HFFc6 (cell line): ENCODE measurements around the gene GALNT17. TPM values are rescaled to one million over a fixed set of nuclear protein-coding genes. Genes with fewer than 3 reads are reported as not detected.

ENCODE experiments used
- DNase-seq: peaks from one replicate; pipeline ENCODE4 v3.0.0-alpha.2; 2018
- H3K27ac Mint-ChIP-seq: 2 replicates; pipeline ENCODE4 v1.8.0; 2020; ENCODE audit warnings: mild to moderate bottlenecking, mixed read lengths
- H3K27me3 Mint-ChIP-seq: 2 replicates; pipeline ENCODE4 v1.8.0; 2021; ENCODE audit warnings: mild to moderate bottlenecking, moderate library complexity, mixed read lengths; ENCODE audit not compliant: insufficient read depth
- H3K36me3 Mint-ChIP-seq: 2 replicates; pipeline ENCODE4 v1.8.0; 2021; ENCODE audit warnings: low read depth, mixed read lengths
- H3K4me1 Mint-ChIP-seq: 2 replicates; pipeline ENCODE4 v1.8.0; 2020; ENCODE audit warnings: low read depth, mixed read lengths
- H3K4me3 Mint-ChIP-seq: 2 replicates; pipeline ENCODE4 v1.8.0; 2020; ENCODE audit warnings: mild to moderate bottlenecking, moderate library complexity, mixed read lengths
- H3K9me3 Mint-ChIP-seq: 2 replicates; pipeline ENCODE4 v1.8.0; 2020; ENCODE audit warnings: mild to moderate bottlenecking, mixed read lengths
- long read RNA-seq: library from polyadenylated mRNA; unstranded; transcript quantifications from one replicate; pipeline ENCODE4 v2.0.0, GENCODE V29; 2019
- total RNA-seq, 6 experiments: library from RNA; stranded (reverse); fragmentation: NEBNext Ultra II Directional; extraction: Animal tissue kit (Norgen Biotek cat#: 25700); gene quantifications; 2 replicates in 1 of 6; 3 replicates in 5 of 6; pipeline ENCODE4 v1.2.3, GENCODE V29; 2021
- TF ChIP-seq, protein P1 (sequence below): fragments of 200-600 bp; sonication (generic); IDR thresholded peaks from 2 replicates; pipeline ENCODE4 v1.5.0; 2021; ENCODE audit warnings: antibody characterized with exemption, mild to moderate bottlenecking

The GALNT17 gene
- total RNA-seq: not detected
- long read RNA-seq: 0 reads

DNA sequence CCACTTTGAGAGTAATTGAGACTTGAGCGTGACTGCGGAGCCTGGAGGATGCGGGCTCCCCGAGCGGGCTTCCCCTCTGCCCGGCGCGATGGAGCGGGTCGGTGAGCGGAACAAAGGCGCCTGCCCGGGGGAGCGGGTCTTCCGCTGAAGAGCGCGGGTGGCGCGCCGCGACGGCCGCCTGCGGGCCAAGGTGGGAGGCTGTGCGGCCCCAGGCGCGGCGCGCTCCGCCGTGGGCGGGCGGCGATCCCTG lies at the start of gene GALNT17:
TSS of gene GALNT17 (plus strand) at position 18 of the 250 bp plus-strand sequence.
- TF ChIP-seq, protein P1, sequence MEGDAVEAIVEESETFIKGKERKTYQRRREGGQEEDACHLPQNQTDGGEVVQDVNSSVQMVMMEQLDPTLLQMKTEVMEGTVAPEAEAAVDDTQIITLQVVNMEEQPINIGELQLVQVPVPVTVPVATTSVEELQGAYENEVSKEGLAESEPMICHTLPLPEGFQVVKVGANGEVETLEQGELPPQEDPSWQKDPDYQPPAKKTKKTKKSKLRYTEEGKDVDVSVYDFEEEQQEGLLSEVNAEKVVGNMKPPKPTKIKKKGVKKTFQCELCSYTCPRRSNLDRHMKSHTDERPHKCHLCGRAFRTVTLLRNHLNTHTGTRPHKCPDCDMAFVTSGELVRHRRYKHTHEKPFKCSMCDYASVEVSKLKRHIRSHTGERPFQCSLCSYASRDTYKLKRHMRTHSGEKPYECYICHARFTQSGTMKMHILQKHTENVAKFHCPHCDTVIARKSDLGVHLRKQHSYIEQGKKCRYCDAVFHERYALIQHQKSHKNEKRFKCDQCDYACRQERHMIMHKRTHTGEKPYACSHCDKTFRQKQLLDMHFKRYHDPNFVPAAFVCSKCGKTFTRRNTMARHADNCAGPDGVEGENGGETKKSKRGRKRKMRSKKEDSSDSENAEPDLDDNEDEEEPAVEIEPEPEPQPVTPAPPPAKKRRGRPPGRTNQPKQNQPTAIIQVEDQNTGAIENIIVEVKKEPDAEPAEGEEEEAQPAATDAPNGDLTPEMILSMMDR: no peak
- peaks cover 40% of the 10 kb centered on the region for H3K9me3 Mint-ChIP-seq
- no peak within 1 kb of the TSS for H3K27ac Mint-ChIP-seq
- no peak for DNase-seq
- no peaks in the 10 kb centered on the region for H3K4me1 Mint-ChIP-seq
- H3K27me3 Mint-ChIP-seq: peaks cover 6% of the 10 kb centered on the region; the same call in 1 of the 2 replicates
- no peak within 1 kb of the TSS for H3K4me3 Mint-ChIP-seq
- peaks cover 7% of the 10 kb centered on the region for H3K36me3 Mint-ChIP-seq

DNA sequence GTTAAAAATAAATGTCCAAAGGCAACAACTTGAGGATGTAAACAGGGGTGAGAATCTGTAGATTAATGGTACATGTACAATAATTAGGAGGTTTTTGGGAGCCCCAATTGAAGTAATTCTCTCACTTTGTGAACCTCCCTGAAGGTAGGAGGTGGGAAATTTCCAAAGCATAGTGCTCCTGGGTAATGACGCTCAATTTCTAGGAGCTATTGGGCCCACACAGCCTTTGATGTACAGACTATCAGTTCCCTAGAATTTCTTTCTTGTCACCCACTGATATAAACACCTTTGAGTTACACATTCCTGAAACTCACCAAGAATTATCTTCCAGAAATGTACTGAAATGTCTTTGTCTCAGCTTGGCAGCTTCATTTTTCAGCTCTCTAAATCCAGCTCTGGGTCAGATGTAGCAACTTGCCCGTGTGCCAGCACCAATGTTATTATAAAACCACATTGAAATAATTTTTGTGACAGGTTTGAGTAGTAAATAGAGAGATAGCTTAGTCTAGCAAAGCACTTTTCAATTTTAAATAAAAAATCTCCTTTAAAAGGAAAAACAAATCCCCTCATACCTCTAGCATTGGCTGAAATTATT lies 36.6 kb upstream of the GALNT17 start:
- H3K27ac Mint-ChIP-seq: no peak overlapping the region
- H3K27me3 Mint-ChIP-seq: no peaks in the 10 kb centered on the region
- DNase-seq: no peak
- no peaks in the 10 kb centered on the region; the same call in 1 of the 2 replicates for H3K36me3 Mint-ChIP-seq
- no peaks in the 10 kb centered on the region for H3K4me1 Mint-ChIP-seq
- H3K4me3 Mint-ChIP-seq: no peak overlapping the region
- peaks cover 65% of the 10 kb centered on the region for H3K9me3 Mint-ChIP-seq
- TF ChIP-seq, protein P1: no peak

DNA sequence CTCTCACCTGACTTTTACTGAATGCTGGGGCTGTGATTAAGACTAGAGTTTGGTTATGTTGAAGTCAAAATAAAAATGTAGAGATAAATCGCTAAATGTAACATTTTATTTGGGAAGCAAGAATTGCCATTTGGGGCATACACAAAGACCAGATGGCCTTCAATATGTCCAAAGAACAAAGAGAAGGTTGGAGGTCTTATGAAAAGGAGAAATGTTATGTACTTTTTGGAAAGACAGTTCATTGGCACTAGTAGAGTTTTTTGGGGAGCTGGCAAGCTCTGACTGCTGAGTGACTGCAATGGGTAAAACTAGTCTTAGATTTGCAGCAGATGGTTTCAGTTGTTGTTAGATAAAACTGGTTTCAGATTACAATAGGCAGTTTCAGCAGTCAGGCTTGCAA lies 35.6 kb upstream of the GALNT17 start:
- no peak for DNase-seq
- H3K4me3 Mint-ChIP-seq: no peak overlapping the region
- TF ChIP-seq, protein P1: no peak
- peaks cover 64% of the 10 kb centered on the region for H3K9me3 Mint-ChIP-seq
- no peaks in the 10 kb centered on the region for H3K27me3 Mint-ChIP-seq
- no peaks in the 10 kb centered on the region for H3K4me1 Mint-ChIP-seq
- no peaks in the 10 kb centered on the region; the same call in 1 of the 2 replicates for H3K36me3 Mint-ChIP-seq
- H3K27ac Mint-ChIP-seq: no peak overlapping the region

DNA sequence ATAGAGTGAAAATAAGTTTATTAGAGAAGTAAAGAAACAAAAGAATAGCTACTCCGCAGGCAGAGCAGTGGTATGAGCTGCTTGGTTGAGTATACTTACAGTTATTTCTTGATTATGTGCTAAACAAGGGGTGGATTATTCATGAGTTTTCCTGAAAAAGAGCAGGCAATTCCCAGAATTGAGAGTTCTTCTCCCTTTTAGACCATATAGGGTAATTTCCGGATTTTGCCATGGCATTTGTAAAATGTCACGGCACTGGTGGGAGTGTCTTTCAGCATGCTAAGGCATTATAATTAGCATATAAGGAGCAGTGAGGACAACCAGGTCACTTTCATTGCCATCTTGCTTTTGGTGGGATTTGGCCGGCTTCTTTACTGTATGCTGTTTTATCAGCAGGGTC lies 25.7 kb upstream of the GALNT17 start:
- Mint-ChIP-seq H3K36me3 (no peaks in the 10 kb centered on the region), H3K27me3 (no peaks in the 10 kb centered on the region), H3K4me3 (no peak overlapping the region), H3K4me1 (no peaks in the 10 kb centered on the region), H3K27ac (no peak overlapping the region), H3K9me3 (peaks cover 47% of the 10 kb centered on the region)
- DNase-seq: no peak
- TF ChIP-seq, protein P1: no peak

DNA sequence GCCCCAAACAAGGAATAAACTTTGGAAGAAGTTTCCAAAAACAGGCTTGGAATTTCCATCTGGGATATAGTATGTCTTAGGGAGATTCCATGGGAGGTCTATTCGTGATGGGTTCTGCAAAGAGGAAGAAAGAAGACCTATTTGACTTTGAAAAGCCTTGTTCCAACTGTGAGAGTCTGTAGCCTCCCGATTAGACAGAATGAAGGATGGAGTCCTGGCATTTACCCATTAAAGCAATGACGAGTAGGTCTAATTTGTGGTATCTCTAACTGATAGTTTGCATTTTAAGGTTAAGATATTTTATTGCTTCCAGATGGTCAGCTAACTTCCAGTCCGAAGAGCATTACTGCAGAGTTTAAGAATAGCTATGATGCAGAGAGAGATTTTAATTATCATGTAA lies 19.5 kb upstream of the GALNT17 start:
- H3K27me3 Mint-ChIP-seq: no peaks in the 10 kb centered on the region
- no peak overlapping the region for H3K27ac Mint-ChIP-seq
- peaks cover 9% of the 10 kb centered on the region; the same call in 1 of the 2 replicates for H3K36me3 Mint-ChIP-seq
- DNase-seq: no peak
- no peak overlapping the region for H3K4me3 Mint-ChIP-seq
- TF ChIP-seq, protein P1: no peak
- H3K9me3 Mint-ChIP-seq: peaks cover 54% of the 10 kb centered on the region
- H3K4me1 Mint-ChIP-seq: no peaks in the 10 kb centered on the region
